Mesodermal cell (in vitro differentiated cells): ENCODE measurements around the gene NEK11.

Experiments
- H3K27ac ChIP-seq: 2 replicates; pipeline ENCODE4 v1.7.0; 2013; ENCODE audit warnings: mild to moderate bottlenecking, low read depth, low read length, moderate library complexity; ENCODE audit not compliant: severe bottlenecking
- H3K36me3 ChIP-seq: 2 replicates; pipeline ENCODE4 v1.7.1; 2013; ENCODE audit warnings: mild to moderate bottlenecking, low read length, moderate library complexity; ENCODE audit not compliant: control insufficient read depth, insufficient read depth
- H3K4me1 ChIP-seq: one replicate; pipeline ENCODE4 v1.7.1; 2013; ENCODE audit warnings: mild to moderate bottlenecking, low read length; ENCODE audit not compliant: insufficient read depth, control insufficient read depth, poor library complexity, severe bottlenecking
- H3K4me3 ChIP-seq: 2 replicates; pipeline ENCODE4 v1.7.0; 2013; ENCODE audit warnings: low read length, control low read depth, mild to moderate bottlenecking; ENCODE audit not compliant: insufficient read depth, poor library complexity, severe bottlenecking; ENCODE audit errors: extremely low read depth
- H3K9me3 ChIP-seq: 2 replicates; pipeline ENCODE4 v1.7.1; 2013; ENCODE audit warnings: mild to moderate bottlenecking, low read length, moderate library complexity; ENCODE audit not compliant: control insufficient read depth
- WGBS, 2 experiments: methylation state at CpG; one replicate each; pipeline ENCODE4 v1.1.5; 2013; ENCODE audit warnings: missing lambda C conversion rate in 2 of 2; ENCODE audit not compliant: insufficient coverage in 2 of 2; 5-methylcytosine and 5-hydroxymethylcytosine counted together

Gene NEK11

GRCh38 chr3:131381445-131382291 is 355.0 kb downstream of the NEK11 start, which contains the start of gene NUDT16:
NUDT16 (plus strand) TSS chr3:131381774; CDS start chr3:131381805, 31 bp downstream.
- Histone ChIP-seq H3K4me3 (peak within 1 kb of the TSS; percentile 73), H3K9me3 (no peaks in the 10 kb centered on the region), H3K36me3 (peaks cover 19% of the 10 kb centered on the region), H3K4me1 (peaks cover 2% of the 10 kb centered on the region), H3K27ac (peak within 1 kb of the TSS; percentile 91)
- WGBS, 2 experiments = 1% methylated on average over 64 to 65 of the region's 73 CpGs

- Histone ChIP-seq H3K9me3 (no peaks in the 10 kb centered on the region), H3K27ac (no peak overlapping the region), H3K36me3 (peaks cover 19% of the 10 kb centered on the region), H3K4me3 (no peak overlapping the region), H3K4me1 (no peaks in the 10 kb centered on the region)
- WGBS, 2 experiments = 93 to 97% methylated on average over 4 of the region's 6 CpGs
Observed at GRCh38 chr3:131386429-131387165, 359.9 kb downstream of the NEK11 start.

- no peaks in the 10 kb centered on the region for H3K4me1 ChIP-seq
- no peak overlapping the region for H3K4me3 ChIP-seq
- no peak overlapping the region for H3K27ac ChIP-seq
- no peaks in the 10 kb centered on the region for H3K9me3 ChIP-seq
- WGBS, 2 experiments = 73 to 85% methylated on average over 1 of the region's 1 CpG
- H3K36me3 ChIP-seq = peaks cover 18% of the 10 kb centered on the region
Observed at GRCh38 chr3:131387796-131388489, 361.3 kb downstream of the NEK11 start.

- peaks cover 13% of the 10 kb centered on the region for H3K36me3 ChIP-seq
- H3K9me3 ChIP-seq = no peaks in the 10 kb centered on the region
- no peak overlapping the region for H3K27ac ChIP-seq
- no peak overlapping the region for H3K4me3 ChIP-seq
- H3K4me1 ChIP-seq = no peaks in the 10 kb centered on the region
- WGBS, 2 experiments = 100% methylated on average over 2 of the region's 2 CpGs
Observed at GRCh38 chr3:131388490-131388799, 361.8 kb downstream of the NEK11 start.

- H3K4me3 ChIP-seq = no peak overlapping the region
- H3K4me1 ChIP-seq = no peaks in the 10 kb centered on the region
- H3K9me3 ChIP-seq = no peaks in the 10 kb centered on the region
- H3K27ac ChIP-seq = no peak overlapping the region
- 80% methylated on average over 2 of the region's 2 CpGs; no CpG with 5 or more reads in 1 of the 2 experiments for WGBS, 2 experiments
- H3K36me3 ChIP-seq = no peaks in the 10 kb centered on the region
Observed at GRCh38 chr3:131390331-131390730, 363.7 kb downstream of the NEK11 start.

- H3K9me3 ChIP-seq = no peaks in the 10 kb centered on the region
- H3K4me3 ChIP-seq = no peak overlapping the region
- no peaks in the 10 kb centered on the region for H3K36me3 ChIP-seq
- H3K4me1 ChIP-seq = no peaks in the 10 kb centered on the region
- H3K27ac ChIP-seq = no peak overlapping the region
- WGBS, 2 experiments = 88 to 93% methylated on average over 3 of the region's 6 CpGs
Observed at GRCh38 chr3:131393051-131393450, 366.4 kb downstream of the NEK11 start.

- 89 to 100% methylated on average over 3 of the region's 4 CpGs for WGBS, 2 experiments
- Histone ChIP-seq H3K27ac (no peak overlapping the region), H3K4me3 (no peak overlapping the region)
Observed at GRCh38 chr3:131393868-131394267, 367.2 kb downstream of the NEK11 start.

GRCh38 chr3:131394400-131394799 is 367.7 kb downstream of the NEK11 start:
- Histone ChIP-seq H3K36me3 (no peaks in the 10 kb centered on the region), H3K4me1 (no peaks in the 10 kb centered on the region), H3K4me3 (no peak overlapping the region), H3K9me3 (no peaks in the 10 kb centered on the region), H3K27ac (no peak overlapping the region)

More at GRCh38 chr3:131393868-131394267, 367.2 kb downstream of the NEK11 start:
- Histone ChIP-seq H3K36me3 (no peaks in the 10 kb centered on the region), H3K4me1 (no peaks in the 10 kb centered on the region), H3K9me3 (no peaks in the 10 kb centered on the region)

- Histone ChIP-seq H3K36me3 (no peaks in the 10 kb centered on the region), H3K4me3 (no peak overlapping the region), H3K9me3 (no peaks in the 10 kb centered on the region), H3K27ac (no peak overlapping the region), H3K4me1 (no peaks in the 10 kb centered on the region)
Observed at GRCh38 chr3:131396170-131396569, 369.5 kb downstream of the NEK11 start.

GRCh38 chr3:131397889-131398288 is 371.2 kb downstream of the NEK11 start:
- Histone ChIP-seq H3K4me1 (no peaks in the 10 kb centered on the region), H3K4me3 (no peak overlapping the region), H3K27ac (no peak overlapping the region), H3K36me3 (no peaks in the 10 kb centered on the region), H3K9me3 (no peaks in the 10 kb centered on the region)
- 92 to 93% methylated on average over 2 to 3 of the region's 4 CpGs for WGBS, 2 experiments
